ENCODE measurements around the gene GBX2. TPM values are rescaled to one million over a fixed set of nuclear protein-coding genes. Genes with fewer than 3 reads are reported as not detected.

The GBX2 gene
- total RNA-seq, 1 experiment from 2014 or later, result 25.6 TPM

- H3K9me3 Mint-ChIP-seq, result no peaks in the 10 kb centered on the region
- peaks cover 37% of the 10 kb centered on the region for H3K4me1 Mint-ChIP-seq
- peaks cover 20% of the 10 kb centered on the region for H3K36me3 Mint-ChIP-seq
- ChIA-PET CTCF (interaction anchor here (0.6 to 0.8 kb wide), 2 partner anchors 19 to 378 kb away, joined by 3 read pairs; no protein-coding TSS in a partner anchor), POLR2A (interaction anchor here (0.5 kb wide), 1 partner anchor 55 kb away, joined by 3 read pairs; no protein-coding TSS in a partner anchor)
- peaks cover 7% of the 10 kb centered on the region; the same call in 1 of the 2 replicates for H3K27me3 Mint-ChIP-seq (ENCODE audit: low read depth)
- DNase-seq (ENCODE audit: low spot score) (no peak), ATAC-seq (no peak)
- H3K27ac Mint-ChIP-seq, result no peak overlapping the region
- TF ChIP-seq ZNF121 (CRISPR knock-in tag; IDR thresholded peaks at IDR 0.05) (no peak), E2F1 (CRISPR knock-in tag; IDR thresholded peaks at IDR 0.05) (no peak), AFF4 (CRISPR knock-in tag; IDR thresholded peaks at IDR 0.05; ENCODE audit: borderline replicate concordance) (no peak), MLX (CRISPR knock-in tag; IDR thresholded peaks at IDR 0.05) (no peak), RORB (CRISPR knock-in tag; IDR thresholded peaks at IDR 0.05) (no peak), MAX (CRISPR knock-in tag; IDR thresholded peaks at IDR 0.05) (no peak), FOXP1 (CRISPR knock-in tag; IDR thresholded peaks at IDR 0.05; ENCODE audit: borderline replicate concordance) (no peak), STAT6 (CRISPR knock-in tag; conservative IDR thresholded peaks at IDR 0.05; ENCODE audit: low read depth) (no peak), NR2C2 (CRISPR knock-in tag; IDR thresholded peaks at IDR 0.05) (no peak), USF2 (CRISPR knock-in tag; IDR thresholded peaks at IDR 0.05) (no peak), CDX4 (CRISPR knock-in tag; IDR thresholded peaks at IDR 0.05; ENCODE audit: borderline replicate concordance) (no peak), ZBTB21 (CRISPR knock-in tag; IDR thresholded peaks at IDR 0.05; ENCODE audit: borderline replicate concordance) (no peak), IRF1 (CRISPR knock-in tag; IDR thresholded peaks at IDR 0.05) (no peak), KAT7 (CRISPR knock-in tag; IDR thresholded peaks at IDR 0.05; ENCODE audit: borderline replicate concordance) (no peak), CBFB (CRISPR knock-in tag; IDR thresholded peaks at IDR 0.05; ENCODE audit: low read depth) (no peak), NR1H2 (CRISPR knock-in tag; IDR thresholded peaks at IDR 0.05) (no peak), ZNF416 (CRISPR knock-in tag; IDR thresholded peaks at IDR 0.05) (no peak), ERG (CRISPR knock-in tag; IDR thresholded peaks at IDR 0.05) (no peak), PREB (CRISPR knock-in tag; IDR thresholded peaks at IDR 0.05; ENCODE audit: borderline replicate concordance) (no peak)
- no peak overlapping the region for H3K4me3 Mint-ChIP-seq
Observed at GRCh38 chr2:236123716-236124115, 44.5 kb downstream of the GBX2 start.

Data from WTC11 (cell line).